Kidney (tissue), 14 donors: Measurements from ENCODE around the gene PACSIN1. TPM values are rescaled to one million over a fixed set of nuclear protein-coding genes. Genes with fewer than 3 reads are reported as not detected.

Experiments used
- DNase-seq, 5 donors: peaks; one replicate each; pipeline ENCODE4 v3.0.0-alpha.2; 2013 to 2020
- FAIRE-seq: peaks from 2 replicates; lab custom pipeline; 2012; peaks lifted over from hg19 to GRCh38; lab: Jason Lieb, UNC
- H3K27ac ChIP-seq, 2 donors: one replicate each; pipeline ENCODE4 v1.7.0; 2013; ENCODE audit warnings: low read depth in 2 of 2, low read length in 2 of 2, inconsistent platforms in 1 of 2
- H3K27me3 ChIP-seq: one replicate; pipeline ENCODE4 v1.7.1; 2013; ENCODE audit warnings: low read length, inconsistent platforms; ENCODE audit not compliant: control insufficient read depth, insufficient read depth
- H3K36me3 ChIP-seq, 3 donors: one replicate each; pipeline versions ENCODE4 v1.7.0 to v1.7.1; 2013; ENCODE audit warnings: low read length in 3 of 3, control low read depth in 1 of 3, inconsistent platforms in 1 of 3; ENCODE audit not compliant: insufficient read depth in 3 of 3, control insufficient read depth in 2 of 3
- H3K4me1 ChIP-seq, 3 donors: one replicate each; pipeline versions ENCODE4 v1.7.0 to v1.7.1; 2013; ENCODE audit warnings: low read length in 3 of 3, inconsistent platforms in 1 of 3, low read depth in 1 of 3; ENCODE audit not compliant: control insufficient read depth in 2 of 3, insufficient read depth in 2 of 3
- H3K4me3 ChIP-seq, 3 donors: one replicate each; pipeline versions ENCODE4 v1.7.0 to v1.8.1; 2013; ENCODE audit warnings: low read length in 3 of 3, control low read depth in 1 of 3, inconsistent platforms in 1 of 3
- H3K9ac ChIP-seq, 3 donors: one replicate each; pipeline versions ENCODE4 v1.7.0 to v1.7.1; 2013; ENCODE audit warnings: low read length in 3 of 3, control low read depth in 1 of 3, inconsistent platforms in 1 of 3
- H3K9me3 ChIP-seq, 3 donors: one replicate each; pipeline versions ENCODE4 v1.7.0 to v1.7.1; 2013; ENCODE audit warnings: low read length in 3 of 3, control low read depth in 1 of 3, inconsistent platforms in 1 of 3; ENCODE audit not compliant: control insufficient read depth in 2 of 3, insufficient read depth in 1 of 3
- CTCF ChIP-seq: IDR thresholded peaks from 3 replicates; pipeline ENCODE4 v1.5.1; 2012; ENCODE audit warnings: mild to moderate bottlenecking, moderate library complexity, borderline replicate concordance; ENCODE audit not compliant: insufficient read depth; ENCODE audit errors: extremely low read depth
- intact Hi-C: fragments of 100-400 bp; cut with DNase I; formaldehyde crosslinking; loops from one replicate; pipeline ENCODE4 v1.11.1; 2022
- polyA plus RNA-seq: library from polyadenylated mRNA; stranded (reverse); fragments of 350-450 nt; fragmentation: Illumina TruSeq; extraction: RNeasy Lipid Tissue Mini Kit (QIAGEN cat#74804); gene quantifications from one replicate; pipeline ENCODE4 v1.2.3, GENCODE V29; 2014; ENCODE audit warnings: low read depth, low replicate concordance; ENCODE audit not compliant: insufficient read depth
- total RNA-seq: library from RNA; stranded (reverse); fragmentation: NEBNext Ultra II Directional; extraction: Animal tissue kit (Norgen Biotek cat#: 25700); gene quantifications from one replicate; pipeline ENCODE4 v1.2.1, GENCODE V29; 2021
- donor health status: control.
- donor health status: control.
- donor health status: control.
- donor health status: control.
- donor health status: control.
- donor health status: DM: yes; HTN: yes; CAD: no.
- donor health status: Normal renal cell carcinoma (clear cell type).

The PACSIN1 gene
- total and polyA plus RNA-seq, 2 donors from 2014 or later = 1.7 to 4.1 TPM

- intact Hi-C loops = no loop called here
- H3K9me3 ChIP-seq = no peaks in the 10 kb centered on the region
- H3K9ac ChIP-seq = no peak overlapping the region
- H3K27me3 ChIP-seq = no peaks in the 10 kb centered on the region
- H3K36me3 ChIP-seq = no peaks in the 10 kb centered on the region
- peaks cover 0 to 3% (median 0%) of the 10 kb centered on the region in 3 donors for H3K4me1 ChIP-seq
- TF ChIP-seq CTCF = no peak
- DNase-seq = peak; percentile 72 to 93 (median 91)
- no peak overlapping the region for H3K27ac ChIP-seq
- peak overlapping the region in 1 of 3 donors; percentile 46 for H3K4me3 ChIP-seq
- no peak for FAIRE-seq
These were observed 65.8 kb downstream of the PACSIN1 start for GRCh38 chr6:34531580-34532201.

- Histone ChIP-seq H3K9me3 (no peaks in the 10 kb centered on the region), H3K4me1 (peaks cover 0 to 2% (median 0%) of the 10 kb centered on the region in 3 donors), H3K9ac (no peak overlapping the region), H3K27me3 (no peaks in the 10 kb centered on the region), H3K27ac (no peak overlapping the region), H3K4me3 (peak overlapping the region in 1 of 3 donors; percentile 46), H3K36me3 (no peaks in the 10 kb centered on the region)
- intact Hi-C loops = no loop called here
- DNase-seq (peak in 1 of 5 donors; percentile 55), FAIRE-seq (no peak)
- no peak for TF ChIP-seq CTCF
These were observed 66.4 kb downstream of the PACSIN1 start for GRCh38 chr6:34532230-34532629.

GRCh38 chr6:34534146-34534545 lies 68.3 kb downstream of the PACSIN1 start:
- Histone ChIP-seq H3K36me3 (no peaks in the 10 kb centered on the region), H3K27me3 (no peaks in the 10 kb centered on the region), H3K27ac (no peak overlapping the region), H3K4me1 (no peaks in the 10 kb centered on the region), H3K4me3 (no peak overlapping the region), H3K9me3 (no peaks in the 10 kb centered on the region), H3K9ac (no peak overlapping the region)
- no peak for TF ChIP-seq CTCF
- intact Hi-C loops = no loop called here
- FAIRE-seq (no peak), DNase-seq (peak in 1 of 5 donors; percentile 63)
